Transverse colon (tissue), 4 donors: Measurements from ENCODE around the gene KIZ. TPM values are rescaled to one million over a fixed set of nuclear protein-coding genes. Genes with fewer than 3 reads are reported as not detected.

Source experiments
- DNase-seq: peaks from one replicate; pipeline ENCODE4 v3.0.0-alpha.2; 2019
- H3K27ac ChIP-seq, 4 donors: fragments of 200-600 bp; sonication (generic); 2 replicates each; pipeline ENCODE4 v1.5.1; 2016 to 2018; ENCODE audit warnings: inconsistent platforms in 4 of 4
- H3K27me3 ChIP-seq: fragments of 200-600 bp; sonication (generic); 2 replicates; pipeline ENCODE4 v1.5.1; 2017; ENCODE audit warnings: inconsistent platforms
- H3K36me3 ChIP-seq, 4 donors: fragments of 200-600 bp; sonication (generic); 2 replicates each; pipeline ENCODE4 v1.5.1; 2017 to 2019; ENCODE audit warnings: inconsistent platforms in 4 of 4
- H3K4me1 ChIP-seq, 4 donors: fragments of 200-600 bp; sonication (generic); 2 replicates each; pipeline ENCODE4 v1.5.1; 2017 to 2020; ENCODE audit warnings: inconsistent platforms in 4 of 4
- H3K4me3 ChIP-seq, 4 donors: fragments of 200-600 bp; sonication (generic); 1 replicate in 1 of 4; 2 replicates in 3 of 4; pipeline versions ENCODE4 v1.5.1 to v1.6.1; 2017 to 2019; ENCODE audit warnings: inconsistent platforms in 4 of 4
- H3K9me3 ChIP-seq, 2 donors: fragments of 200-600 bp; sonication (generic); 2 replicates each; pipeline ENCODE4 v1.5.1; 2017 to 2019; ENCODE audit warnings: inconsistent platforms in 2 of 2
- CTCF ChIP-seq, 5 experiments: fragments of 200-600 bp in 3 of 5; fragments of 450-650 bp in 2 of 5; sonication (generic) in 3 of 5; IDR thresholded peaks; 1 replicate in 2 of 5; 2 replicates in 3 of 5; pipeline ENCODE4 v1.5.1; 2016 to 2017; ENCODE audit warnings: antibody characterized with exemption in 5 of 5, inconsistent platforms in 3 of 5, mild to moderate bottlenecking in 2 of 5, moderate library complexity in 1 of 5
- EP300 ChIP-seq: sonication (generic); formaldehyde crosslinking; IDR thresholded peaks from one replicate; pipeline ENCODE4 v1.6.1; 2017; ENCODE audit warnings: antibody characterized with exemption, low read depth
- POLR2A ChIP-seq: fragments of 450-650 bp; IDR thresholded peaks from one replicate; pipeline ENCODE4 v1.6.1; 2016; ENCODE audit warnings: antibody characterized with exemption, mild to moderate bottlenecking, moderate library complexity
- POLR2AphosphoS5 ChIP-seq, 3 donors: sonication (generic); formaldehyde crosslinking; IDR thresholded peaks; one replicate each; pipeline ENCODE4 v1.6.1; 2016; ENCODE audit warnings: antibody characterized with exemption in 3 of 3
- WGBS, 2 donors: methylation state at CpG; one replicate each; pipeline ENCODE4 v1.1.5; 2018; ENCODE audit warnings: low coverage in 1 of 2; 5-methylcytosine and 5-hydroxymethylcytosine counted together
- in situ Hi-C, 4 donors: fragments of 200-750 bp; cut with MboI; loops; one replicate each; pipeline versions ENCODE4 v1.15.0 to v1.15.1; 2017; ENCODE audit warnings: low sequenced_read_pairs in 3 of 4, low pct_ligation_motif_present in 1 of 4, low pct_unique_long_range_greater_than_20kb in 1 of 4
- intact Hi-C: fragments of 100-400 bp; cut with DNase I; formaldehyde crosslinking; loops from one replicate; pipeline ENCODE4 v1.15.1; 2023; ENCODE audit warnings: low total_unique reads
- total RNA-seq, 4 donors: library from RNA; depleted of rRNA; stranded (reverse); fragments of >200 nt; gene quantifications; one replicate each; pipeline ENCODE4 v1.1.0, GENCODE V29; 2016

KIZ gene
- total RNA-seq, 4 donors from 2014 or later, result 24.3 to 95.9 (median 36.9) TPM

DNA sequence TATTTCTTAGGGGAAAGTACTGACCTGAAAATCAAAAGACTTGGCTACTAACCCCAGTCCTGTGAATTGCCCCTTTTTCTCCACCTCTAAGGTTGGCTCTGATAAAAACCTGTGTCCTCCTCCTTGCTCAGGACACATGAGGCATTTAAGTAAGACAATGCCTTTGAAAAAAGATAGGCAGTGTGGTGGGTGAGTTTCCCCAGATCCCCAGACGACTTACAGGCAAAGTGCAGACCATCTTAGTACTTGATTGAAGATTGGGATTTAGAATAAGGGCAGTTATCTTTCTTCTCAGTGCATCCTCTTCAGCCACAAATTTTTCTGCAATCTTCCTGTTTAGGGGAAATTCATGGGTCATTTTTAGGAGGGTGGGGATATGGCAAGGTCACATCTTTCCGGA is 87.8 kb downstream of the KIZ start:
- H3K9me3 ChIP-seq, result no peaks in the 10 kb centered on the region
- intact Hi-C loops, result no loop called here
- no peak for TF ChIP-seq EP300
- TF ChIP-seq POLR2AphosphoS5 (IDR thresholded peaks at IDR 0.05), result no peak
- TF ChIP-seq POLR2A, result no peak
- no peak for TF ChIP-seq CTCF (IDR thresholded peaks at IDR 0.05)
- in situ Hi-C loops, result no loop called here
- no peaks in the 10 kb centered on the region for H3K27me3 ChIP-seq
- 84 to 86% methylated on average over 2 of the region's 2 CpGs for WGBS, 2 donors
- no peak for DNase-seq
- no peak overlapping the region for H3K27ac ChIP-seq
- H3K4me3 ChIP-seq, result no peak overlapping the region
- no peaks in the 10 kb centered on the region for H3K36me3 ChIP-seq
- H3K4me1 ChIP-seq, result no peaks in the 10 kb centered on the region

DNA sequence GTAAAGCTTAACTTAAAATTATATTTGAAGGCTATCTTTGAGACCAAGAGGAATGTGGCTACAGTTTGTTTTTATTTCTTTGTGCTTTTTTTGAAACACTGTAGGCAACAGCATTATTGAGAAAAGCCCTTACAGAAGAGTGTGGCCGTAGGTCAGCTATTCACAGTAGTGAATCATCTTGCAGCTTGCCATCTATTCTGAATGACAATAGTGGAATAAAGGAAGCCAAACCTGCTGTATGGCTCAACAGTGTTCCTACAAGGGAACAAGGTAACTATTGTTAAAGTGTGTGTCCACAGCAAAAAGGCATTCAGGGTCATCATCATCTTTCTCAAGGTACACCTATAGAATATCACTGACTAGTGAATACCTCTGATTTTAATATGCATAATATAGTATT is 88.5 kb downstream of the KIZ start:
- TF ChIP-seq CTCF (IDR thresholded peaks at IDR 0.05) (no peak), POLR2AphosphoS5 (IDR thresholded peaks at IDR 0.05) (no peak), EP300 (no peak), POLR2A (no peak)
- 100% methylated on average over 1 of the region's 1 CpG for WGBS, 2 donors

GRCh38 chr20:21219686-21220085 is 93.8 kb downstream of the KIZ start:
- H3K36me3 ChIP-seq, result no peaks in the 10 kb centered on the region
- no peak overlapping the region for H3K4me3 ChIP-seq
- no peaks in the 10 kb centered on the region for H3K9me3 ChIP-seq
- no peaks in the 10 kb centered on the region for H3K27me3 ChIP-seq
- DNase-seq, result no peak
- TF ChIP-seq POLR2A, result no peak
- TF ChIP-seq EP300, result no peak
- no peaks in the 10 kb centered on the region for H3K4me1 ChIP-seq
- WGBS, 2 donors, result 84 to 89% methylated on average over 3 of the region's 3 CpGs
- H3K27ac ChIP-seq, result no peak overlapping the region
- intact Hi-C loops (no loop called here), in situ Hi-C loops (no loop called here)

More for the DNA sequence above, 88.5 kb downstream of the KIZ start:
- intact Hi-C loops, result no loop called here
- no peak for DNase-seq
- Histone ChIP-seq H3K4me3 (no peak overlapping the region), H3K36me3 (no peaks in the 10 kb centered on the region), H3K27ac (no peak overlapping the region), H3K4me1 (no peaks in the 10 kb centered on the region), H3K27me3 (no peaks in the 10 kb centered on the region), H3K9me3 (no peaks in the 10 kb centered on the region)
- in situ Hi-C loops, result no loop called here

DNA sequence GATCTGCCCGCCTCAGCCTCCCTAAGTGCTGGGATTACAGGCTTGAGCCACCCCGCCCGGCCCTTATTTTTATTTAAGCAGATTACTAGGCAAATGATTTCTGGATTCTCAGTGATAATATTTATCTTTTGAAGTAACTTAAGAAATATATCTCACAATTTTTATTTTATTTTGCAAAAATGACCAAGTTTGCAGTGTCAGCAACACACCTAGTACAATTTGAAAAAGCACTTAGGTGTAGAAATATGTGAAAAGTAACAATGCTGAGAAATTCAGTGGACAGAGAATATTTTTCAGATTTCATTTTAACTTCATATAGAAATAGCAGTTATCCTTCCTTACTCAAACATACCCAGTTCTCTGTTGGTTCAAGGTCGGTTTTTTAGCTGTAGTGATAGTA is 98.3 kb downstream of the KIZ start:
- 88 to 91% methylated on average over 3 to 4 of the region's 4 CpGs for WGBS, 2 donors
- no peaks in the 10 kb centered on the region for H3K27me3 ChIP-seq
- no peak overlapping the region for H3K4me3 ChIP-seq
- in situ Hi-C loops (no loop called here), intact Hi-C loops (no loop called here)
- H3K9me3 ChIP-seq, result no peaks in the 10 kb centered on the region
- no peak overlapping the region for H3K27ac ChIP-seq
- no peak for DNase-seq
- TF ChIP-seq EP300 (no peak), POLR2A (no peak), CTCF (IDR thresholded peaks at IDR 0.05) (no peak), POLR2AphosphoS5 (IDR thresholded peaks at IDR 0.05) (no peak)
- H3K4me1 ChIP-seq, result peaks cover 0 to 3% (median 0%) of the 10 kb centered on the region in 4 donors
- peaks cover 0 to under 1% (median 0%) of the 10 kb centered on the region in 4 donors for H3K36me3 ChIP-seq
